Ovary (tissue), 9 donors: Measurements from ENCODE around the gene ARHGAP9. TPM values are rescaled to one million over a fixed set of nuclear protein-coding genes. Genes with fewer than 3 reads are reported as not detected.
"Not testable (repeated sequence)": the region's sequence is repeated elsewhere in the genome, so short reads cannot be mapped to it uniquely, and the experiment has no call there.

Experiments
- DNase-seq, 5 donors: peaks; one replicate each; pipeline ENCODE4 v3.0.0-alpha.2; 2019 to 2020
- H3K27ac ChIP-seq, 2 donors: fragments of 200-600 bp; one replicate each; pipeline versions ENCODE4 v1.5.1 to v1.8.0; 2019 to 2022
- H3K27me3 ChIP-seq: fragments of 200-600 bp; one replicate; pipeline ENCODE4 v1.8.0; 2022
- H3K36me3 ChIP-seq: fragments of 200-600 bp; sonication (generic); one replicate; pipeline ENCODE4 v1.5.1; 2019
- H3K4me1 ChIP-seq: one replicate; pipeline ENCODE4 v1.8.1; 2013; ENCODE audit warnings: mild to moderate bottlenecking, moderate library complexity; ENCODE audit not compliant: insufficient read depth
- H3K4me3 ChIP-seq: fragments of 200-600 bp; sonication (generic); one replicate; pipeline ENCODE4 v1.5.1; 2017
- H3K9me3 ChIP-seq, 2 donors: fragments of 200-600 bp in 1 of 2; sonication (generic) in 1 of 2; one replicate each; pipeline versions ENCODE4 v1.5.1 to v1.8.1; 2013 to 2019; ENCODE audit warnings: mild to moderate bottlenecking in 1 of 2, moderate library complexity in 1 of 2
- CTCF ChIP-seq, 3 donors: fragments of 450-650 bp in 2 of 3; fragments of 200-600 bp in 1 of 3; IDR thresholded peaks; one replicate each; pipeline versions ENCODE4 v1.5.1 to v1.8.0; 2016 to 2022; ENCODE audit warnings: antibody characterized with exemption in 3 of 3, mild to moderate bottlenecking in 1 of 3
- EP300 ChIP-seq: sonication (generic); formaldehyde crosslinking; IDR thresholded peaks from one replicate; pipeline ENCODE4 v1.6.1; 2017; ENCODE audit warnings: antibody characterized with exemption
- POLR2A ChIP-seq: fragments of 450-650 bp; IDR thresholded peaks from one replicate; pipeline ENCODE4 v1.6.1; 2017; ENCODE audit warnings: antibody characterized with exemption, mild to moderate bottlenecking, moderate library complexity
- WGBS, 3 donors: extraction: QIAGEN DNeasy Blood & Tissue Kit in 1 of 3; methylation state at CpG; one replicate each; pipeline versions ENCODE4 v1.1.5 to v1.1.7; 2013 to 2017; 5-methylcytosine and 5-hydroxymethylcytosine counted together
- intact Hi-C, 4 donors: fragments of 100-400 bp; cut with DNase I; formaldehyde crosslinking; loops; one replicate each; pipeline versions ENCODE4 v1.11.0 to v1.15.1; 2022 to 2023
- polyA plus RNA-seq, 2 donors: library from polyadenylated mRNA; stranded (reverse); fragments of 200-250 nt in 1 of 2; fragments of 350-450 nt in 1 of 2; fragmentation: Illumina TruSeq in 1 of 2; extraction: RNeasy Lipid Tissue Mini Kit (QIAGEN cat#74804) in 1 of 2; gene quantifications; one replicate each; pipeline ENCODE4 v1.2.3, GENCODE V29; 2013 to 2014
- total RNA-seq, 7 donors: library from RNA; depleted of rRNA in 2 of 7; stranded (reverse); fragments of >200 nt in 2 of 7; fragmentation: NEBNext Ultra II Directional in 3 of 7; extraction: Animal tissue kit (Norgen Biotek cat#: 25700) in 3 of 7; gene quantifications; one replicate each; pipeline versions ENCODE4 v1.1.0 to v1.2.4, GENCODE V29; 2016 to 2023
- donor health status: DM: no; HTN: no; CAD: no; lungs with moderate emphysema.
- donor health status: DM: no; HTN: no; CAD: no.
- donor health status: Bipolar disorder and iron deficiency.
- donor health status: DM: yes; HTN: yes; CAD: no.
- donor health status: DM: no; HTN: no; CAD: no.
- donor health status: DM: yes; HTN: yes; CAD: no.

Gene ARHGAP9
- total and polyA plus RNA-seq, 9 donors = 2.6 to 9.5 (median 4.2) TPM

DNA sequence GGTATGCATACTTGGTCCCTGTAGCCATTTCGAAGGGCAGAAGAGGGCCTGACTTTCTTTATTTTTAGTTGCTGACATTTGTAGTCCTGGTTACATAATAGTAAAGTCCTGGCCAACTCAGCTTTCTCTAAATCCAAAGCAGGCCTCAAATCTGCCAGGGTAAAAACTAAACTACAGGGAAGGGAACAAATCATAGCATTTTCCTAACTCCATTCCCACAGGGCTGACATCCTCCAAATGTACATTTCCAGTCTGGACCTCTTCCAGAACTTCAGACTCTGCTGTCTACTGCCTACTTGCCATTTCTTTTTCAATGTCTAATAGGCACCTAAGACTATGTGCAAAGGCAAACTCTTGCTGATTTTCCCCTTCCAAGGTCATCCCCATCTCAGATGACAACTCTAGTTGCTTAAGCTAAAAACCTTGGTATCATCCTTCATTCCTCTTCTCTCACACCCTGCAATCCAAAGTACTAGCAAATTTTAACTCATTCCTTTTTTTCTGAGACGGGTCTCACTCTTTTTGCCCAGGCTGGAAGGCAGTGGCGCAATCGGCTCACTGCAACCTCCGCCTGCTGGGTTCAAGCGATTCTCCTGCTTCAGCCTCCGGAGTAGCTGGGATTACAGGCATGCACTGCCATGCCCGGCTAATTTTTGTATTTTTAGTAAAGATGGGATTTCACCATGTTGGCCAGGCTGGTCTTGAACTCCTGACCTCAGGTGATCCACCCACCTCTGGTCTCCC is 38.7 kb upstream of the ARHGAP9 start:
- WGBS, 3 donors = 60 to 77% (median 69%) methylated on average over 8 of the region's 8 CpGs
- Histone ChIP-seq H3K27me3 (no peaks in the 10 kb centered on the region), H3K27ac (peak overlapping the region; percentile 29 to 97), H3K36me3 (no peaks in the 10 kb centered on the region), H3K4me1 (peaks cover 9% of the 10 kb centered on the region), H3K9me3 (no peaks in the 10 kb centered on the region), H3K4me3 (peak overlapping the region; percentile 4)
- no peak for DNase-seq
- TF ChIP-seq CTCF (IDR thresholded peaks at IDR 0.05) = no peak
- TF ChIP-seq POLR2A = no peak
- no peak for TF ChIP-seq EP300
- intact Hi-C loops = no loop called here

DNA sequence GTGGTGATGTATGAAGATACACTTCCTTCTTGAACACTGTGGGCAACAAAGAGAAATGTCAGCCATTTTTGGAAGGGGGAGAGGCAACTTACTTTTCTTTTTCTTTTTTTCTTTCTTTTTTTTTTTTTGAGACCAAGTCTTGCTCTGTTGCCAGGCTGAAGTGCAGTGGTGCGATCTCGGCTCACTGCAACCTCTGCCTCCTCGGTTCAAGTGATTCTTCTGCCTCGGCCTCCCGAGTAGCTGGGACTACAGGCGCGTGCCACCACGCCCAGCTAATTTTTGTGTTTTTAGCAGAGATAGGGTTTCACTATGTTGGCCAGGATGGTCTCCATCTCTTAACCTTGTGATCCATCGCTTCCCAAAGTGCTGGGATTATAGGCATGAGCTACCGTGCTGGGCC is 38.1 kb upstream of the ARHGAP9 start:
- H3K27me3 ChIP-seq, H3K36me3 ChIP-seq, DNase-seq, intact Hi-C loops, H3K4me3 ChIP-seq, H3K4me1 ChIP-seq, H3K9me3 ChIP-seq: not testable (repeated sequence)
- peak overlapping the region in 1 of 2 donors; percentile 29 for H3K27ac ChIP-seq
- 82 to 88% (median 83%) methylated on average over 10 of the region's 10 CpGs for WGBS, 3 donors

DNA sequence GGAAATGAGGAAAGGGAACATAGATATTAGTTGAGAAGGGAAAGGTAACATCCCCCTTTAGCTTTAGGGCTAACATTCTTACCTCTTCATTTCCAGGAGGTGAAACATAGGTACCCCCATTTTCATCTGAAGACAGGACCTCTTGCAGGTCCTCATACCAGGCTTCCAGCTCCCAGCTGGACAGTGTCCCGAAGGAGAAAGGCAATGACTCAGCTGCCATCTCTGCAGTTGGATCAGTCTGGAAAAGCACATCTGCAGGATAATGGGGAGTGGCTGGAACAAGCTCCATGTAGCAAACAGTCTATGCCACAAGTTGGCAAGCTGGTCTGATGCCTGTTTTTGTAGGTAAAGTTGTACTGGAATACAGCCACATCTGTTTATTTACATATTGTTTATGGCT is 37.5 kb upstream of the ARHGAP9 start:
- peaks cover 9% of the 10 kb centered on the region for H3K4me1 ChIP-seq
- H3K27me3 ChIP-seq = no peaks in the 10 kb centered on the region
- WGBS, 3 donors = 23 to 56% (median 44%) methylated on average over 1 of the region's 1 CpG
- no peak overlapping the region for H3K27ac ChIP-seq
- no peak for DNase-seq
- no peaks in the 10 kb centered on the region for H3K36me3 ChIP-seq
- intact Hi-C loops = no loop called here
- no peaks in the 10 kb centered on the region for H3K9me3 ChIP-seq
- H3K4me3 ChIP-seq = no peak overlapping the region
- TF ChIP-seq POLR2A (no peak), CTCF (IDR thresholded peaks at IDR 0.05) (no peak), EP300 (no peak)

GRCh38 chr12:57516617-57517153 is 37.0 kb upstream of the ARHGAP9 start:
- Histone ChIP-seq H3K36me3 (no peaks in the 10 kb centered on the region), H3K27ac (no peak overlapping the region), H3K4me3 (no peak overlapping the region), H3K9me3 (no peaks in the 10 kb centered on the region), H3K27me3 (no peaks in the 10 kb centered on the region), H3K4me1 (peaks cover 7% of the 10 kb centered on the region)
- intact Hi-C loops = no loop called here
- WGBS, 3 donors = 83 to 86% (median 86%) methylated on average over 11 of the region's 11 CpGs
- TF ChIP-seq EP300 (no peak), CTCF (IDR thresholded peaks at IDR 0.05) (no peak), POLR2A (no peak)
- DNase-seq = no peak

GRCh38 chr12:57515934-57516541 is 36.4 kb upstream of the ARHGAP9 start:
- H3K27me3 ChIP-seq = no peaks in the 10 kb centered on the region
- H3K36me3 ChIP-seq = no peaks in the 10 kb centered on the region
- intact Hi-C loops = no loop called here
- no peak overlapping the region for H3K27ac ChIP-seq
- H3K4me3 ChIP-seq = no peak overlapping the region
- TF ChIP-seq POLR2A = no peak
- no peak for TF ChIP-seq EP300
- TF ChIP-seq CTCF (IDR thresholded peaks at IDR 0.05) = no peak
- DNase-seq = no peak
- H3K4me1 ChIP-seq = peaks cover 3% of the 10 kb centered on the region
- WGBS, 3 donors = 80 to 85% (median 83%) methylated on average over 11 of the region's 11 CpGs
- no peaks in the 10 kb centered on the region for H3K9me3 ChIP-seq
